CD4-positive, alpha-beta T cell treated with Interleukin-21 for 1 hour (primary cell): ENCODE results near the gene MBP.

Source experiments
- DNase-seq: peaks from one replicate; pipeline ENCODE4 v3.0.0-alpha.2; 2020

MBP gene

GRCh38 chr18:77098538-77099174 is 33.9 kb downstream of the MBP start:
- DNase-seq, result no peak

- DNase-seq, result no peak
Measured at GRCh38 chr18:77098029-77098428, 34.6 kb downstream of the MBP start.

GRCh38 chr18:77096936-77097886 is 35.4 kb downstream of the MBP start:
- no peak for DNase-seq

GRCh38 chr18:77095391-77096371 is 36.9 kb downstream of the MBP start:
- no peak for DNase-seq

GRCh38 chr18:77093586-77093985 is 39.0 kb downstream of the MBP start:
- no peak for DNase-seq

- no peak for DNase-seq
Measured at GRCh38 chr18:77093067-77093430, 39.5 kb downstream of the MBP start.

- DNase-seq, result no peak
Measured at GRCh38 chr18:77092104-77093066, 40.2 kb downstream of the MBP start.

GRCh38 chr18:77091366-77091765 is 41.2 kb downstream of the MBP start:
- DNase-seq, result no peak

- DNase-seq, result no peak
Measured at GRCh38 chr18:77090546-77091174, 41.9 kb downstream of the MBP start.

- no peak for DNase-seq
Measured at GRCh38 chr18:77089723-77090285, 42.8 kb downstream of the MBP start.

GRCh38 chr18:77088963-77089722 is 43.4 kb downstream of the MBP start:
- no peak for DNase-seq

- no peak for DNase-seq
Measured at GRCh38 chr18:77087393-77088141, 45.0 kb downstream of the MBP start.

GRCh38 chr18:77086656-77087392 is 45.8 kb downstream of the MBP start:
- DNase-seq, result no peak

- no peak for DNase-seq
Measured at GRCh38 chr18:77086034-77086433, 46.5 kb downstream of the MBP start.

GRCh38 chr18:77084688-77085035 is 47.9 kb downstream of the MBP start:
- DNase-seq, result no peak

GRCh38 chr18:77082316-77082955 is 50.1 kb downstream of the MBP start:
- no peak for DNase-seq

GRCh38 chr18:77081390-77081778 is 51.2 kb downstream of the MBP start:
- no peak for DNase-seq

GRCh38 chr18:77079954-77080682 is 52.5 kb downstream of the MBP start:
- peak; percentile 70 for DNase-seq
